Right lobe of liver (tissue), 4 donors: ENCODE results near the gene ZYG11A.

ENCODE experiments used
- CTCF ChIP-seq, 4 donors: fragments of 200-600 bp in 3 of 4; fragments of 450-650 bp in 1 of 4; IDR thresholded peaks; one replicate each; pipeline versions ENCODE4 v1.5.1 to v1.8.0; 2016 to 2022; ENCODE audit warnings: antibody characterized with exemption in 4 of 4, mild to moderate bottlenecking in 2 of 4
- POLR2A ChIP-seq: fragments of 450-650 bp; IDR thresholded peaks from one replicate; pipeline ENCODE4 v1.6.1; 2017; ENCODE audit warnings: antibody characterized with exemption, mild to moderate bottlenecking
- donor health status: DM: no; HTN: no; CAD: no.
- donor health status: DM: no; HTN: no; CAD: no.
- donor health status: DM: no; HTN: yes; CAD: no.

DNA sequence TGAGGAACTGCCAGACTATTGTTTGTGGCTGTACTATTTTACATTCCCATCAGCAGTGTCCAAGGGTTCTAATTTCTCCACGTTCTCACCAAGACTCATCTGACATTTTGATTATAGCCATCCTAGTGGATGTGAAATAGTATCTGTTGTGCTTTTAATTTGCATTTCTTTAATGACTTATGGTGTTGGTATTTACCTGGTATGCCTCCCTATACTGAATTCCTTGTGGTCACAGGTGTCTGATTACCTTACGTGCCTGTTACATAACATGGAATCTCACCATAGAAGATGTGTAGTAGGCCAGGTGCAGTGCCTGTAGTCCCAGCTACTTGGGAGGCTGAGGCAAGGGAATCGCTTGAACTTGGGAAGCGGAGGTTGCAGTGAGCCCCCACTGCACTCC is 13.5 kb downstream of the ZYG11A start:
- TF ChIP-seq POLR2A = no peak
- no peak for TF ChIP-seq CTCF (IDR thresholded peaks at IDR 0.05)
